Measurements from ENCODE around the gene KRT84.

The KRT84 gene, protein sequence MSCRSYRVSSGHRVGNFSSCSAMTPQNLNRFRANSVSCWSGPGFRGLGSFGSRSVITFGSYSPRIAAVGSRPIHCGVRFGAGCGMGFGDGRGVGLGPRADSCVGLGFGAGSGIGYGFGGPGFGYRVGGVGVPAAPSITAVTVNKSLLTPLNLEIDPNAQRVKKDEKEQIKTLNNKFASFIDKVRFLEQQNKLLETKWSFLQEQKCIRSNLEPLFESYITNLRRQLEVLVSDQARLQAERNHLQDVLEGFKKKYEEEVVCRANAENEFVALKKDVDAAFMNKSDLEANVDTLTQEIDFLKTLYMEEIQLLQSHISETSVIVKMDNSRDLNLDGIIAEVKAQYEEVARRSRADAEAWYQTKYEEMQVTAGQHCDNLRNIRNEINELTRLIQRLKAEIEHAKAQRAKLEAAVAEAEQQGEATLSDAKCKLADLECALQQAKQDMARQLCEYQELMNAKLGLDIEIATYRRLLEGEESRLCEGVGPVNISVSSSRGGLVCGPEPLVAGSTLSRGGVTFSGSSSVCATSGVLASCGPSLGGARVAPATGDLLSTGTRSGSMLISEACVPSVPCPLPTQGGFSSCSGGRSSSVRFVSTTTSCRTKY

DNA sequence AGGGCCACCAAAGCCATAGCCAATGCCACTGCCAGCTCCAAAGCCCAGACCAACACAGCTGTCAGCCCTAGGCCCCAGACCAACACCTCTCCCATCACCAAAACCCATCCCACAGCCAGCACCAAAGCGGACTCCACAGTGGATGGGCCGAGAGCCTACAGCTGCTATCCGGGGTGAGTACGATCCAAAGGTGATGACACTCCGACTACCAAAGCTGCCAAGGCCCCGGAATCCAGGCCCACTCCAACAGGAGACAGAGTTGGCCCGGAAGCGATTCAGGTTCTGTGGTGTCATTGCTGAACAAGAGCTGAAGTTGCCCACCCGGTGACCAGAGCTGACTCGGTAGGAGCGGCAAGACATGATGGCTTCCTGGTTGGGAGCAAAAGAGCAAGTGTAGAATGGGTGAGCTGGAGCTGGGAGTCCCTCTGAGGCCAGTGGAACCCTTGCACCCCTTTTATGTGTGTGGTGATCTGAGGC lies at the start of gene KRT84:
KRT84 (minus strand) TSS at position 427 of the 477 bp plus-strand sequence; CDS start at position 360, 67 bp downstream.
- no peak for DNase-seq (ENCODE audit: low spot score in 2 of 2)
- no peak within 1 kb of the TSS for H3K4me3 Mint-ChIP-seq
- H3K9me3 Mint-ChIP-seq = no peaks in the 10 kb centered on the region
- H3K4me1 Mint-ChIP-seq = peaks cover 10% of the 10 kb centered on the region
- no peaks in the 10 kb centered on the region for H3K36me3 Mint-ChIP-seq
- no peak for ATAC-seq
- no peak within 1 kb of the TSS for H3K27ac Mint-ChIP-seq

DNA sequence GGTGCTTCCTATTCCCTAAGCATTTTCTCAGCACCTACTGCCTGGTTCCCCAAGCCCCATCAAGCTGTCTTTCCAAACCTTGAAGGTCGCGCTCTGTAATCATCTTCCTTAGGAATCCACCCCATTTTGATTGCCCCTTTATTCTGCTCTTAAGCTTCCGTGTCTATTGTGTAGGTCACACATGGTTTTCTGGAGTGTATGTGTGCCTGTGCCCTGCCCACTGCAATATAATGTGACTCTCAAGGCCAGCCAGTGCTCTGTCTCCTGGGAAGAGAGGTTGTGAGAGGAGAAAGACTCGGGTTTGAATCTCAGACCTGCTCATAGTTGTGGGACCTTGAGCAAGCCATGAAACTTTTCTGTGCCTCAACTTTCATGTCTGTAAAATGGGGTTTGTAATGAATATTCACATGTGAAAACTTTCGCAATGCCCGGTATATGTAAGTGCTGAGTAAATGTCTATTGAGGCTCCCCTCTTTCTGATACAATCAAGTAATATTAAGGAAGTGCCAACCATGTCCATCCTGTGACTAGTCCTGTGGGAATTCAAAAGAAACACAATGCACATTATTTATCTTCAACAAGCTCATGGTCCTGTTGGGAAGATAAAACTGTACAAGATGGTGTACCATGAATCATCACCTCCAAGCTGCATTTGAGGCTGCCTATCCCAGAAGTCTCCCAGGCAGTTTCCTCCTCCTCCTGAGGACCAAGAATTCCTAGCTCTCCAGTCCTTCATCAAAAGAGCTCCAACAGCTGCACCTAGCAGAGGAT lies 49.5 kb upstream of the KRT84 start:
- H3K27ac Mint-ChIP-seq = no peak overlapping the region
- H3K36me3 Mint-ChIP-seq = no peaks in the 10 kb centered on the region
- ATAC-seq (no peak), DNase-seq (ENCODE audit: low spot score in 2 of 2) (no peak)
- no peak overlapping the region for H3K4me3 Mint-ChIP-seq
- no peaks in the 10 kb centered on the region for H3K9me3 Mint-ChIP-seq
- H3K4me1 Mint-ChIP-seq = no peaks in the 10 kb centered on the region

DNA sequence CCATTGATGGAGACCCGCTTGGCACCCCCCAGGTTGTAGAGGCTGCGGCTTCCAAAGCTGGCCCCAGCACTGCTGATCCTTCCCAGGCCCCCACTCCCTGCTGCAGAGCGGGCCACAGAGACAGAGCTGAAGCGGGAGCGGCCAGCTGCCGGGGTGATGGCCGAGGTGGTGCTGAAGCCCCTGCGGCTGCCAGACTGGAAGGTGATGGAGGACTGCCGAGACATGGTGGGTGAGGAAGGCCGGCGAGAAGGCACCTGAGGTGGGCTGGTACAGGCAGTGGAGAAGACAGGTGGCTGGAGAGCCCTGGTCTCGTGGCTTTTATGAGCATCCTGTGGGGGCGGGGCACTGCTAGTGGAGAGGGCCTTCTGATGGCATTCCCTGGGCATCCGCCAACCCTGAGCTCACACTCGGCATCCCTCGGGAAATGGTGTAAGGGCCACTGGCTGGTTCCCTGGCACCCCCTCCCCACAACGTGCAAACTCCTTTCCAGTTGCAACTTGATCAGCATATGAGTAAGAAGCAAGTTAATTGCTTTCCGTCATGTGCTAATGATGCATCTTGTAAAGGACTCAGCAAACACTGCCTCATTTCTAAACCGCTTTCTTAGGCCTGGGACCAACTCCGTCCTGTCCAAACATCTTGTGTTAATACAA lies 48.8 kb upstream of the KRT84 start, which contains the start of gene KRT75:
KRT75 (minus strand) TSS at position 291 of the 653 bp plus-strand sequence; CDS start at position 224, 67 bp downstream.
- H3K4me3 Mint-ChIP-seq = no peak within 1 kb of the TSS
- DNase-seq (ENCODE audit: low spot score in 2 of 2) (no peak), ATAC-seq (no peak)
- no peaks in the 10 kb centered on the region for H3K36me3 Mint-ChIP-seq
- no peaks in the 10 kb centered on the region for H3K9me3 Mint-ChIP-seq
- H3K4me1 Mint-ChIP-seq = no peaks in the 10 kb centered on the region
- H3K27ac Mint-ChIP-seq = no peak within 1 kb of the TSS

DNA sequence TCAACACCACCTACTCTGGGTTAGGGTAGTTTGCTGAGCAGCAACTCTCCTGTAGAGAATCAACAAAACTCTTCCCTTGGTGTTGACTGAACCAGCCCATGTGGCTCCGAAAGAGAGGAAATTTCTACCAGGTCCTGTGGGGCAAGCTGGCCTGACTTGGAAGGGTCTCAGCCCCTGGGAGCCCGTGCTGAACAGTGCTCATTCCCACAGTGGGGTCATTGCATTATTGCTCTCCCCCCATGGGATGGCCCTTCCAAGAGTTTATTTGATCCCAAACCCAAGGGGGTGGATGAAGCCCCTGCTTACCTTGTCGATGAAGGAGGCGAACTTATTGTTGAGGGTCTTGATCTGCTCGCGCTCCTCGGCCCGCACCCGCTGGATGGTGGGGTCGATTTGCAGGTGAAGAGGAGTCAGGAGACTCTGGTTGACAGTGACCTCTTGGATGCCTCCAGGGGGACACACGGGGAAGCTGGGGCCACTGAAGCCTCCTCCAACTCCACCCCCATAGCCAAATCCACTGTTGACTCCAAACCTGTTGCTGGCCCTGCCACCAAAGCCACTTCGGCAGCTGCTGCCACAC lies 48.1 kb upstream of the KRT84 start:
- no peak for ATAC-seq
- Mint-ChIP-seq H3K4me3 (no peak overlapping the region), H3K36me3 (no peaks in the 10 kb centered on the region), H3K9me3 (no peaks in the 10 kb centered on the region), H3K27ac (no peak overlapping the region), H3K4me1 (no peaks in the 10 kb centered on the region)
- DNase-seq (ENCODE audit: low spot score in 2 of 2) = no peak

DNA sequence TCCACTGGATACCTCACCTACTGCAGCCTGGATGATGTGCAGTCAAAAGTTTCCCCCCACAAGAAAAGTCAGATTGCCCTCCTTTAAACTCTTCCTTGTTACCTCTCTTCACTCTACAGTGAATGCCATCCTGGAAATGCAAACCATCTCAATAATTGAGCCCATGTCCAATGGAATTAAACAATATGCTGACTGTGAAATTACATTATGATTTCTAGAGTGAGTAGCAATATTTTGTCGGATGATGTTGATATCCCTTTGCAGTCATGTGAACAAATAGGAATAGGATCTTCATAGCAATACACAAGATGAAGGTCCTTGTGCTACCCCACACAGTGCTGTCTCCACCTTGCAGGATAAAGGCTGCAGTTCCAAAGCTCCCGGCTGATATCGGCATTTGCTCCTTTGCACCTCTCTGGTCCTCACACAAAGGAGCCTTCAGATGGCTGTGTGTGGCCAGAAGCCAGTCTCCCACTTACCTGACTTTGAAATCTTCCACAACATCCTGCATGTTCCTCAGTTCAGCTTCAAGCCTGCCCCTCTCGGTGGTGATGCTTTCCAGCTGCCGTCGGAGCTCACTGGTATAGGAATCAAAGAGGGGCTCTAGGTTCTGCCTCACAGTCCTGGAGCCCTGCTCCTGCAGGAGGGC lies 47.2 kb upstream of the KRT84 start:
- H3K9me3 Mint-ChIP-seq = no peaks in the 10 kb centered on the region
- no peak overlapping the region for H3K4me3 Mint-ChIP-seq
- no peak for ATAC-seq
- no peaks in the 10 kb centered on the region for H3K4me1 Mint-ChIP-seq
- no peak overlapping the region for H3K27ac Mint-ChIP-seq
- no peaks in the 10 kb centered on the region for H3K36me3 Mint-ChIP-seq
- DNase-seq (ENCODE audit: low spot score in 2 of 2) = no peak

DNA sequence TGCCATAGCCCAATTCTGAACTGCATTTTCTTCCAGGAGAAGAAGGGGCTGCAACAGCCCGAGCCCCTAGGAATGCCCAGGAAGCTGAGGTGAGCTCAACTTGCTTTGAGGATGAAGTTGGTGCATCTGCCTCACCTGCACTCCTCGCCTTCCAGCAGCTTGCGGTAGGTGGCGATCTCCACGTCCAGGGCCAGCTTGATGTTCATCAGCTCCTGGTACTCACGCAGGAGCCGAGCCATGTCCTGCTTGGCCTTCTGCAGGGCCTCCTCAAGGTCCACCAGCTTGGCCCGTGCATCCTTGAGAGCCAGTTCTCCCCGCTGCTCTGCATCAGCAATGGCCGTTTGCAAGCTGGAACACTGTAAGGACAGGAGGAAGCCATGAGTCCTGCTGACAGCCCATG lies 42.7 kb upstream of the KRT84 start:
- ATAC-seq = no peak
- no peaks in the 10 kb centered on the region for H3K4me1 Mint-ChIP-seq
- H3K9me3 Mint-ChIP-seq = no peaks in the 10 kb centered on the region
- no peak overlapping the region for H3K27ac Mint-ChIP-seq
- no peaks in the 10 kb centered on the region for H3K36me3 Mint-ChIP-seq
- no peak for DNase-seq (ENCODE audit: low spot score in 2 of 2)
- H3K4me3 Mint-ChIP-seq = no peak overlapping the region

DNA sequence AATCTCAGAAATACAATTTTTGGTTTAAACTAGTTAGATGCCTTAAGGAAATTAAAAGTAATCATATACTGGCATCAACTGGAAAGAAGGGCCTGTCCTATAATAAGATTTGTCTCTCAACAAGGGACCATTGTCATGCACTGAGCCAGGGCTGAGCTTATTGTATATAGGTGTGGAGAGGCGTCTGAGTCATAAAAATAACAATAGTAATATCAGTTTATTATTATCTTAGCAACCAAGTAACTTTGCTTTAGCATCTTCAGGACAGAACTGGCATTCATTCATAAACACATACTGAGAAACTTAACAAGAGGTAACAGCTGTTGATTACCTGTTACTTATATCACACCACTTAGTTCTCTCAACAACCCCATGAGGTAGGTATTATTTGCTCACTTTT lies 41.6 kb upstream of the KRT84 start:
- no peak overlapping the region for H3K27ac Mint-ChIP-seq
- ATAC-seq = no peak

DNA sequence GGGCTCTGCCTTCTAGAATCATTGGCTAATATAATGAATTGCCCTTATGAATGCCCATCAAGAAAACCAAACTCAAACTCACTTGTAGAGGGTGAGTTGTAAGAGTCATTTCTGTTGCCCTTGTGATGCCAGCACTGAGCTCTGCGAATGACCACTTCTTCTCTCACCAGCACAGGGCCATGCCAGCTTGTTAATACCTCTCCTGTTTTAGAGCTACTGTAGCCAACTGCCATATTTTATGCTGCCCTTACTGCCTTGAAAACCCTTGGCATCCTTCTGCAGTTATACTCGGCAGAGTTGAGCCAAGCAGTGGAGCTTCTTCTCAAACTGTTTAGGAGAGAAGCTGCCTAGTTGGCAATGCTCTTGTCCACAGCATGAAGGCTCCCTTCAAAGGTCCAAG lies 40.6 kb upstream of the KRT84 start:
- H3K27ac Mint-ChIP-seq = no peak overlapping the region
- DNase-seq (ENCODE audit: low spot score in 2 of 2) (no peak), ATAC-seq (no peak)
- no peak overlapping the region for H3K4me3 Mint-ChIP-seq
- H3K4me1 Mint-ChIP-seq = no peaks in the 10 kb centered on the region
- no peaks in the 10 kb centered on the region for H3K36me3 Mint-ChIP-seq
- H3K9me3 Mint-ChIP-seq = no peaks in the 10 kb centered on the region

More for the DNA sequence above, 41.6 kb upstream of the KRT84 start:
- Mint-ChIP-seq H3K4me3 (no peak overlapping the region), H3K9me3 (no peaks in the 10 kb centered on the region), H3K36me3 (no peaks in the 10 kb centered on the region), H3K4me1 (no peaks in the 10 kb centered on the region)
- DNase-seq (ENCODE audit: low spot score in 2 of 2) = no peak

DNA sequence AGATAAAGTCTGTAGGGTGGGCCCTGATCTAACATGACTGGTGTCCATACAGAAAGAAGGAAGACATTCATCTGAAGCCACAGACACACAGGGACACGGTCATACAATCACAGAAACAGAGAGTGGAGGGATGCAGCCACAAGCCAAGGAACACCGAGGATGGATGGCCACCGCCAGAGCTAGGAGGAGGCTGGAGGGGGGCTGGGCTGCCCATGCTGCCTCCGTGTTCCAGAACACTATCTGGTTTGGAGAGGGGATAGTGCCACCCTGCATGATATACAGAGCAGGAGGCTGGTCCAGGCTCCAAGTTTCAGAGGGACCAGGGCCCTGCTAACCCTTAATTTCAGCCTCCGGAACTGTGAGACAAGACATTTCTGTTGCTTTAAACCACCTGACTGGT lies 40.0 kb upstream of the KRT84 start:
- H3K9me3 Mint-ChIP-seq = no peaks in the 10 kb centered on the region
- H3K36me3 Mint-ChIP-seq = no peaks in the 10 kb centered on the region
- H3K4me1 Mint-ChIP-seq = no peaks in the 10 kb centered on the region
- ATAC-seq (no peak), DNase-seq (ENCODE audit: low spot score in 2 of 2) (no peak)
- no peak overlapping the region for H3K4me3 Mint-ChIP-seq
- no peak overlapping the region for H3K27ac Mint-ChIP-seq

DNA sequence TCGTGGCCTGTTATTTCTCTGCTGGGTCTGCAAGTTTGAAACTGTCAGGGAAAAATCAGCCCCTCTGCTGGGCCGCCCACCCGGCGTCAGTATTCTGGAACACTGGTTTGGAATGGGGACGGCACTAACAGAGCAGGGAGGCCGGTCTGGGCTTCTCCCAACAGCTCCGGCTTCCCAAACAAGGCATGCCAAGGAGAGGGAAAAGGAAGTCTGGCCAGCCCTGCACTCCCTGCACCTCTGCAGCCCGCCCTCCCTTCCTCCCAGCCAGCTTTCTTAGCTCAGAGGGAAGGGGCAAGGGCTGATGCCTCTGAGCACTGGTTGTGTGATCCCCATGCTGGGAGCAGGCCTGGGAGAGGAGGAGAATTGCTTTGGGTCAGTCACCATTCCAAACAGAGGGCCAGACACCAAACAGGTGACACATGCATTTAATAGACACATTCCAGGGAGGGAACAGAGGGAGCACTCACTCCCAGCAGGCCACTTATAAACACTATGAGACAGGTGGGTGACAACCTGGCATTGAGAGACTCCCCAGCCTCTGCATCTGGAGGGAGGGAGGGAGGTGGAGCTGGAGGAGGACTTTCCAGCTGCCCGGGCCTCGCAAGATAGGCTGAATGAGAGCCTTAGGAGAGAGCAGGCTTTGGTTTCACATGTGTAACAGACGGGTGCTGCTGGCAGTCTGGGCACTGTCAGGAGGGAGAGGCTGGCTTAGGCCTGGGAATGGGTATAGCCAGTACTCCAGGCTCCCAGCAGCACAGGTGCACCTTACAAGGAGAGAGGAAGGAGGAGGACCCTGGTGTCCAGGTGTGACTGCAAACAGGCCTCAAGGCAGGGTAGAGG lies 38.4 kb upstream of the KRT84 start:
- ATAC-seq = no peak
- Mint-ChIP-seq H3K9me3 (no peaks in the 10 kb centered on the region), H3K27ac (no peak overlapping the region), H3K36me3 (no peaks in the 10 kb centered on the region), H3K4me3 (no peak overlapping the region), H3K4me1 (no peaks in the 10 kb centered on the region)
- no peak for DNase-seq (ENCODE audit: low spot score in 2 of 2)

DNA sequence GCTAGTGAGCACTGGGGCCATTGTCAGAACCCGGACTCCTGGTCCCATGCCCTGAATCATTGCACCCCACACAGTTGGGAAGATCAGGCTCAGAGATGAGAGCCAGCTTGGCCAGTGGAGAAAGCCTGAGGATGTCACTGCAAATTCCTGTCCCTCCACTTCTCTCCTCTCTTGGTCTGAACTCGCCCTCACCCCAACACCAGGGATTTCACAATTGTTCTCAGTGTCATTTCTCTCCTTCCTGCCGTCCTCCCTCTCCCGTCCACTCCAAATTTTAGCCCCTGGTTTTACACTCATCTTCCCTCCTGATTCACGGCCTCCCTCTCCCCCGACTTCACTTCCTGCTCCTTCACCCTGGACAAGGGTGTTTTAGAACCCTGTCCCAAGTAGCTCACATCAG lies 37.6 kb upstream of the KRT84 start:
- H3K9me3 Mint-ChIP-seq = no peaks in the 10 kb centered on the region
- H3K4me1 Mint-ChIP-seq = no peaks in the 10 kb centered on the region
- H3K27ac Mint-ChIP-seq = no peak overlapping the region
- H3K4me3 Mint-ChIP-seq = no peak overlapping the region
- no peaks in the 10 kb centered on the region for H3K36me3 Mint-ChIP-seq
- DNase-seq (ENCODE audit: low spot score in 2 of 2) (no peak), ATAC-seq (no peak)

DNA sequence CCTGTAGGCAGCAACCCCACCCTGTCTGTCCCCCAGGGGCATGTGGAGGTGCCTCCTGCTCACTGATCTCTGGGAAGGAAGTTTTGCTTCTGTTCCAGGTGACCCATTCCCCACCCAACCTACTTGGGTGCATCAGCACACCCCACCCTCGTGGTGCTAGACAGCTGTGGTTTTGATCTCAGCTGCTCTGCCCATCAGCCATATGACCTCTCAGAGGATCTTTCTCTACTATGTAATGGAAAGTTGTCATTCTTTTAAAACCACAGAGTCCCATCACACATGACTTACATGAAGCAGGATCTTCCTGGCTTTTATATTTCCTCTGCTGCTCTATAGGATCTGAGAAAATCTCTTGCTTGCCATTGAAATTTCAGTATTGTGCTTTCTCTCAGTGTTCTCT lies 34.2 kb upstream of the KRT84 start:
- no peak overlapping the region for H3K27ac Mint-ChIP-seq
- ATAC-seq (no peak), DNase-seq (ENCODE audit: low spot score in 2 of 2) (no peak)
- no peak overlapping the region for H3K4me3 Mint-ChIP-seq
- H3K4me1 Mint-ChIP-seq = no peaks in the 10 kb centered on the region
- no peaks in the 10 kb centered on the region for H3K9me3 Mint-ChIP-seq
- H3K36me3 Mint-ChIP-seq = no peaks in the 10 kb centered on the region

DNA sequence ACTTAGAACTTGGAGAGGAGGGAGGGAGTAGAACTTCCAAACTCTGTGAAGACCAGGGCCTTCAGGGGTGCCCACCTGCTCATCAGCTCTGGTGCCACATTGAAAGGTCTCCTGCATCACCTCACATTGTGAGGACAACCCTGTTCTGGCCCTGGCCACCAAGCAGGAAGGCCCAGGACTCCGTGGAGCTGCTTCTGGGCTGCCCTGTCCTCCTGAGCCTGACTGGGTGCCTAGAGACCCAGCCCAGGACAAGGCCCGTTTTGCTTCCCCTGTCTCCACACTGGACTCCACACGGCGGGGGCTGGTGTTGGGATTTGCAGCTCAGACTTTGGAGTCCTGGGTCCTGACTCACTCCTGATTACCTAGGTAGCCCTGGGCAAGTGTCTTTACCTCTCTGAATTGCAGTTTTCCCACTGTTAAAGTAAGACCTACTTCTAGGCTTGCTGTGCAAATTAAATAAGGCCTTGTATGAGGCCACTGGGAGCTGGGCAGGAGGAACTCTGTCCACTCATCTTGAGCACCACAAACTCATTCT lies 33.2 kb upstream of the KRT84 start:
- Mint-ChIP-seq H3K4me1 (no peaks in the 10 kb centered on the region), H3K4me3 (no peak overlapping the region), H3K36me3 (no peaks in the 10 kb centered on the region), H3K27ac (no peak overlapping the region), H3K9me3 (no peaks in the 10 kb centered on the region)
- ATAC-seq (no peak), DNase-seq (ENCODE audit: low spot score in 2 of 2) (no peak)

DNA sequence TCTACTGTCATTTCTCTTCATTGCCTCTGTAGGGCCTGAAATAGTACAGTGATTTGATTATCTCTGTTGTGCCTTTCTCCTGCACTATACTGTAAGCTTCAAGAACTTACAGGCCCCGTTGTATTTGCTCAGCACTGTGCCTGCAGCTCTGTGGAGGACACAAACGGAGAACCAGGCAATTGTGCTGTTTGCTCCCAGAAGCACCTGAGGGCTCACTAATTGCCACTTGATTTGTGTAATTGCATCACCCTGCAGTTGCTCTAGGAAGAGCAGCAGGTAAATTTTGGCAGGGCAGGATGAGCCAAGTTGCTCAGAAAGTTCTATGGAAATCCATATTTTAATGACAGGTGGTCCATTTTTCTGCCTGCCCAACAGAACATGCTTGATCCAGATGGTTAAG lies 32.3 kb upstream of the KRT84 start:
- H3K27ac Mint-ChIP-seq = no peak overlapping the region
- DNase-seq (ENCODE audit: low spot score in 2 of 2) (no peak), ATAC-seq (no peak)
- H3K9me3 Mint-ChIP-seq = no peaks in the 10 kb centered on the region
- H3K4me3 Mint-ChIP-seq = no peak overlapping the region
- no peaks in the 10 kb centered on the region for H3K36me3 Mint-ChIP-seq
- H3K4me1 Mint-ChIP-seq = no peaks in the 10 kb centered on the region
